HG03280 (cell line): Measurements from ENCODE around the gene GPRC5B.

ENCODE experiments used
- ATAC-seq: cut with Tn5 transposase; IDR thresholded peaks from one replicate; pipeline ENCODE4 v1.9.1; 2021; ENCODE audit warnings: mild to moderate bottlenecking, moderate library complexity; ENCODE audit not compliant: unreplicated experiment

Gene GPRC5B, protein sequence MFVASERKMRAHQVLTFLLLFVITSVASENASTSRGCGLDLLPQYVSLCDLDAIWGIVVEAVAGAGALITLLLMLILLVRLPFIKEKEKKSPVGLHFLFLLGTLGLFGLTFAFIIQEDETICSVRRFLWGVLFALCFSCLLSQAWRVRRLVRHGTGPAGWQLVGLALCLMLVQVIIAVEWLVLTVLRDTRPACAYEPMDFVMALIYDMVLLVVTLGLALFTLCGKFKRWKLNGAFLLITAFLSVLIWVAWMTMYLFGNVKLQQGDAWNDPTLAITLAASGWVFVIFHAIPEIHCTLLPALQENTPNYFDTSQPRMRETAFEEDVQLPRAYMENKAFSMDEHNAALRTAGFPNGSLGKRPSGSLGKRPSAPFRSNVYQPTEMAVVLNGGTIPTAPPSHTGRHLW

DNA sequence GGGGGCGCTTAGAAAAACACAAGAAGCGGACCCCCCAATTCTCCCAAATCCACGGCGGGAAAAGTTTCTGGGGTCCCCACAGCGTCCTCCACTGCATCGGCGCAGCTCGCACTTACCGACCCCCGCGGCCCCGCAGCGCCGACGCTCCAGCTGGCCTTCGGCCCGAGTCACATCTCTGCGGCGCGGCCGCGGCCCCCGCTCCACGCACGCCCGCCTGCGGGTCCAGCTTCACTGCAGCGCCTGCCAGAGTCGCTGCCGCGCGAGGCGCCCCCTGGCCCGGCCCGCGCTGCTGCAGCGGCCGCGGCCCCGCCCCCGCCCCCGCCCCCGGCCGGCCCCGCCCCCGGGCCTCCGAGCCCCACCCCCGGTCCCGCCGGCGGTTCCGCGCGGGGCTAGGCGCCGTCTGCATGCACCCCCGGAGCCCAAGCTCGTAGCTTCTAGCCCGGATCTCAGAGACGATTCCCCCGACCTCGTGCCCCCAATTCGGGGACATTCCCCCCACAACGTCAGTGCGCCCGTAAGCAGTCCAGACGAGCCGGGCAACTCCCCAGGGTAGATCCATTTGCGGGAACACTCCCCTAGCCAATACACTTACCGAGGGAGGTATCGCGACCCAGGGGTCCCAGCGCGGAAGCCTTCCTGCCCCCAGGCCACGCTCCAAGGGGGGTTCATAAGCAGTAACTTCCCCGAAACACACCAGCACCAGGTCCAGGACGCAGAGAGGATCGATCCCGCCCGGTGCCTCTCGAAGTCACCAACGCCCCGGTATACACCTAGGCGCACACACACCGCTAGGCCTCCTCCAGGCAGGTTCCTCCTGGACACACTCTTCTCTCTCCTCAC is at the start of gene GPRC5B:
Gene GPRC5B (minus strand): TSS at position 238 of the 840 bp plus-strand sequence. CDS start 12,003 bp downstream, outside the sequence.
- no peak for ATAC-seq

DNA sequence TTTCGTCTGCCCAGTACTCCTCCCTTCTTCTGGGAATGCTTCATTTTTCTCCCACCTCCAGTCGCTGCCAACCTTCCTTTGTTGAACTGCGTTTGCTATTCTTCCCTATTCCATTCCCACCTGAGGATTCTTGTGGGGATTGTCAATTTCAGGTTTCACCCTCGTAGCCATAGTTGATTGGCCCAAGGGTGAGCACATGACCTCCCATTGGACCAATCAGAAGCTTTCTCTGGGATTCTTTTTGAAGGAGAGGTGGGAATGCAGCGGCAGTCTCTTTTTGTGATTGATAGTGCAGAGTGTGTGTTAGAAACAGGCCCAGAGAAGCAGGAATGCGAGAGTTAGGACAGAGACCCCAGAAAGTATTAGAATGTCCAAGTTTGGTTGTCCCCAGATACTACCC is 49.1 kb upstream of the GPRC5B start:
- no peak for ATAC-seq

DNA sequence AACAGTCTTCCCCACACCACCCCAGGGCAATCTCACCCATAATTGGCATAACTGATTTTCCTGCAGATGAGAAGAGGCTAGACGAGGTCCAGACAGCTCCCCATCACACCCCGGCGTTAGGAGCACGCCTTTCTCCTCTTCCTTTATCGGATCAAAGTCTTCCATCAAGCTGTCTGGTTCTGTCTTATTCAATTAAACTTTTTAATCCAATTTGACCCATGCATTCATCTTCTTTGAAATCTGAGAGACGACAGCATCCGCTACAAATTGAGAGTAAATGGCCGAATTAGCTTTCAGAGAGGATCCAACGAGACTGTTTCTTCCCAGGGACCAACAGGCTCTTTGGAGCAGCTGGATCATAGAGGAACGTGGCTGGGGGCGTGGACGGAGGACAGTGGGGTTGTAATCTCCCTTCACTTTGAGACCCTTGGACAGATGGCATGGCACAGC is 44.4 kb upstream of the GPRC5B start:
- ATAC-seq: no peak

DNA sequence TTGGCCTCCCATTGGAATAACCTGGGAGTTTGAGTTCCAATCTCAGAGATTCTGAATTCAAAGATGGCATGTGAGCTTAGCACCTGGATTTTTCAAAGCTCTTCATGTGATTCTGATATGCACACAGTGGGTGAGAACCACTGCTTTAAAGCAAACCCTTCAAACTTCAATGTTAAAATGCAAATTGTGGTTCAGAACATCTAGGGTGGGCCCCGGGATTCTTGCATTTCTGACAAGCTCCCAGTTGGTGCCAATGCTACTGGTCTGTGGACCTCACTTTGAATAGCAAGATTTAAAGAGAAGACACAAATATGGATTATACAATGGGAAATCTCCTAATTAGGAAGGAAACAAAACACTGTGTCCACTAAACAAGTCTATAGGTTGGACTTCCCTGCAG is 43.8 kb upstream of the GPRC5B start:
- ATAC-seq: no peak

DNA sequence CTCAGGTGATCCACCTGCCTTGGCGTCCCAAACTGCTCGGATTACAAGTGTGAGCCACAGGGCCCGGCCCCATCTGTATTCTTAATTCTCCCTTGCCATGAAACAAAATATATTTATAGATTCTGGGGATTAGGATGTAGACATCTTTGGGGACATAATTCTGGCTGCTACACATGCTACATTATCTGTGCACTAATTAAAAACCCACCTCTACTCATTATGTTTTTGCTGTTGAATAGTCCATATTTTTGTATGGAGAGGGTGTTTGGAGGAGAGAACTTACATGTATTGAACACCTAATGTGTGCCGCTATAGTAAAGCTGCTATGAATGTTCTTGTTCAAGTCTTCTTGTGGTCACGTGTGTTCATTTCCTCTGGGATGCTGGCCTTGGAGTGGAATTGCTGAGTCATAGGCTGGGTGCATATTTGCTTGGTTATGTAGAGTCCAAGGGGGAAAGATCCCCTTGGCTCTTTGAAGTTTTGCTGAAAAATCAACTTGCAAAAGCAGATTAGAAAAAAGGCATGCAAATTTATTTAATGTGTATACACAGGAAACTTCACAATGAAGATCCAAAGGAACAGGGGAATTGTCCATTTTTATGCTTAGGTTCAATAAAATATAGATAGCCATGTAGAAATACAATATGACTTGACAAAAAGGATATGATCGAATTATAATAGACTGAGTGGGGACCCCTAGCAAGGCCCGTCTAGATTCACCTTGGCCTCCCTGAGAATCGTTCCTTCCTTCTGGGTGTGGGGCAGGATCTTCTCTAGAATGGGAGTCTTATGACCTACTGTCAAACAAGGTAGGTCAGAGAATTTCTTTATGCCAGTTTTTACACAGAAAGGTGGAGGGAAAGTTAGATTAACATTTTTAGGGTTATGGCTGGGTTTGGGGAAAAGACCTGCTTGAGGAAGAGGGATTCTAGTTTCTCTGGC is 42.1 kb upstream of the GPRC5B start:
- ATAC-seq: no peak

DNA sequence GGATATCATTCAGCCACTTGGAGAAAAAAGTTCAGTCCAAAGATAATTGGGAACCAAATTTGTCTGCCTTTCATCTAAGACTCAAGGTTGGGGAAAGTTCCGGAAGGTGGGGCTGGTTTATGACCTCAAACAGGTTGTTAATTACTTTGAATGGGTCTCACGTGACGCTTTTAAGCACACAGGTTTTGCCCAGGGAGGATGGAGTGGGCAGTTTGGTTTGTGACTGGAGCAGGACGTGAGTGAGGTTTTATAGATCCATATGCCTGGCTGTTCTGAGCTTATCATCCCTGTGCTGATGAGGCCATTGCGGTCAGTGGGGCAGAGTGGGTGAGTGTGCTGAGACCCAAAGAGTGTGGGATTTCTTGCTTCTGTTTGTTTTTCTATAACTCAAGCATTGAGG is 38.7 kb upstream of the GPRC5B start:
- no peak for ATAC-seq

DNA sequence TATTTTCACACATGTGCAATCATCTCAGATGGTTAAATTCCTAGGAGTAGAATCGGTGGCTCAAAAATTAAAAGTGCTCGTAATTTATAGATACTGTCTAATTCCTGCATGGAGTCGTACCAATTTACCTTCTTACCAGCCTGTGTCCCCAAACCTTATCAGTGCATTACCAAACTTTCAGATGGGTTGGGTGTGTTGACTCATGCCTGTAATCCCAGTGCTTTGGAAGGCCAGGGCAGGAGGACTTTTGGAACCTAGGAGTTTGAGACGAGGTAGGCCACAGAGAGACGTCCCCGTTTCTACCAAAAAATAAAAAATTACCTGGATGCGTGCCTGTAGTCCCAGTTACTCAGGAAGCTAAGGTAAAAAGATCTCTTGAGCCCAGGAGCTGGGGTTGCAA is 34.5 kb upstream of the GPRC5B start:
- ATAC-seq: no peak

DNA sequence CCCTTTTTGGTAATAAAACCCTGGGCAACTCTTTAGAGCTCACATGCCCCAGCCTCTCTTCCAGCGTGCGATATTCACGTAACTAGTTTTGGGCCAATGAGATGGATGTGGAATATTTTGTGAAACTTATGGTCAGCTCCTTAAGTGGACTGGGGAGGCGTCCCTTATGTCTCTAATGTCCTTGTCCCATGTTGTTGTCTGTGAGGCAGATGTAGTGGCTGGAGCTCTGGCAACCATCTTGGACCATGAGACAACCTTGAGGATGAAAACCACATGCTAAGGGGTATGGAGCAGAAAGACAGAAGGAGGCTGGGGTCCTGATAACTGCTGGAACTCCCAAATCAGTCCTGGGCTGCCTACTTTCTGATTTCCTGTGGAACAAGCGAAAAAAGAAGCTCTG is 31.4 kb upstream of the GPRC5B start:
- ATAC-seq: no peak

DNA sequence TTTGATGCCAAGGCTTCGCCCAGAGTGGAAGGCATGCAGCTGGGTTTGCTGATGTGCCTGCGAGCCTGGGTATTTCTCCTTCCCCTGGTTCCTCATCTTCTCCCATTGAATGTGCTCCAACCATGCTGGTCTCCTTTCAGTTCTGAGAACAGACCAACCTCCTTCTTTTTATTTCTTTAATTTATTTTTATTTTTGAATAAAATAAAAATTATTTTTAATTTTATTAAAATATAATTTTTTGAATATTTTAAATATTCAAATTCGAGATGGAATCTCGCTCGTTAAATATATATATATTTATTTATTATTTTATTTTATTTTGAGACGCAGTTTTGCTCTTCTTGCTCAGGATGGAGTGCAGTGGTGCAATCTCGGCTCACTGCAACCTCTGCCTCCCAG is 30.2 kb upstream of the GPRC5B start:
- no peak for ATAC-seq

DNA sequence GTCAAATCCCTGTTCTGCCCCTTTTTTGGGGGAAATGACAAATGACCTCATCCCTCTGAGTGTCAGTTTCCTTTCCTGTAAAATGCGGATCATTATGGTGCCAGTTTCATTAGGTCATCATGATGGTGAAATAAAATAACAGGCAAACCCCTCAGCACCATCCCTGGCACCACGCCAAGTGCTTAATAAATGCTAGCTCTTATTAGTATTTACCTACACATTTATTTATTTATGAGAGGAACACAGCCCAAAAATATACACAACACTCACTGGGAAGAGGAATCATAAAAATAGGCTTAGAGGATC is 28.6 kb upstream of the GPRC5B start:
- ATAC-seq: no peak

DNA sequence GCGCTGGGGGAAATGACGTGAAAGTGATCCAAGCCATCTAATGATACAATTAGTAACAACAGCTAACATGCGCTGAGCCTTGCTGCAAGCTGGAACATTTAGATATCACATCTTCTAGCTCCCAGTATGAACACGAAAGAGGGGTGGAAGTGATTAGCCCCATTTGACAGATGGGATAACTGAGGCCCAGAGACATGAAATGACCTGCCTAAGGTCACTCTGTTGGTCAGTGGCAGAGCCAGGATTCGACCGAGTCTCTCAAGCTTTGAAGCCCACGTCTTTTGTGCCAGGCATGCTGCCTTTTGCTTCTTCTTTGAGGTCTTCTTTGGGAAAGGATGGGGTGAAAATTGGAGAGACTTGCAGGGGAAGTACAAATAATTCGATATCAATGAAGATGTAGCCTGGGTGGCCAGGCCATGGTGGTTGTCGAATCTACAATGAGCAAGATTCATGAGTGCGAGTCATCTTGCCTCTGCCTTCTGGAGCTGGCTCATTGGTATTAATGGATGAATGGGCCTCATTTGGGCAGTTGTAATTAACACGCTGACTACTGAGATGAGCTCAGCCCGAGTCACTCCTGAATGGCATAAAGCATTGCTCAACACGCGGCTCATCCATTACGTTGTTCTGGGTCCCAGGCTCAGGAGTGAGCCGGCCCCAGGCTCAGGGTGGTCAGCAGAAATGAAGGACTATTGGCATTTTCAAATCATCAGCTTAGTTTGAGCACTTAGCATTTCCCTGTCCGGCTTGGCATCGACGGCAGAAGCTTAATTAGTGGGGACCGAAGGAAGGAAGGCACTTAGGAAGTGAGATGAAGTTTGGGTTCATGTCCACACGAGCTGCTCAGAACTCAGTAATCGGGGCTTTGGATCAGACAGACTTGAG is 28.0 kb upstream of the GPRC5B start:
- no peak for ATAC-seq

DNA sequence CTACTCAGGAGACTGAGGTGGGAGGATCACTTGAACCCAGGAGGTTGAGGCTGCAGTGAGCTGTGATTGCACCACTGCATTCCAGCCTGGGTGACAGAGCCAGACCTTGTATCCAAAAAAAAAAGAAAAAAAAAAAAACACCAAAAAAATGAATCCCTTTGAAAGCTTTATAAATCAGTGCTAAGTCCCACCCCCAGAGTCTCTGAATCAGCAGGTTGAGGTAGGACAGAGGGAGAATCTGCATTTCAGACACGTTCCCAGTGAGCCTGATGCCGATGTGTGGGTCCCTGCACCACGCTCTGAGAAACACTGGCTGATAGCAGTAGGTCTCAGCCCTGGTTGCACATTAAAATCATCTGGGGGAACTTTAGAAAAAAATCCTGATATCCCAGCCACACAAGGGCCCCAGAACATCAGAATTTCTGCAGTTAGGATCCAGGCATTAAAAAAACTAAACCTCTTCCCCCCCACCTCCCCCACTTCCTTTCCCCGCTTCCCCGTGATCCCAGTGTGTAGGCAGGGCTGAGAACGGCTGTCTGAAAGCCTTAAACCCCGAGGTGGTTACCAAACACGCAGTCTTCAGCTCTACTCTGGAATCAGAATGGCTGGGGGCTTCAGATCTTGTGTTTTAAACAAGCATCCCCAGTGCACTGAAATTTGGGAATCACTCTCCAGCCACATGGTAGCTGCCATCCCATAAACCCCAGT is 27.3 kb upstream of the GPRC5B start:
- ATAC-seq: no peak

DNA sequence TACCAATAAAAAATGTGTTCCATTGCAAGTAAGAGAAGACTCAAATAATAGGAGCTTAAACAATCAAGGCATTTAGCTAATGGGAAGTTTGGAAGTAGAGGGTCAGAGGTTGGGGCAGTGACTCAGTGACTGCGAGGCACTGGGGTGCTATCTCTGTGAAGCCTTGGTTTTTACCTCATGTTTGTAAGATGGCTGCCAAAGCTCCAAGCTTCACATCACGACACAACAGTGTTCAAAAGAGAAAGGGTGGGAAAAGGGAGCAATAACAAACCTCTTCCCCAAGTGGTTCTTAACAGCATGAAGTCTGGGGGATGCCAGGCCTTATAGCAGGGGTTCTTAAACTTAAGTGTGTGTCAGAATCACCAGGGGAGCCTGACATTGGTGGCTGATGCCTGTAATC is 26.6 kb upstream of the GPRC5B start:
- ATAC-seq: no peak

DNA sequence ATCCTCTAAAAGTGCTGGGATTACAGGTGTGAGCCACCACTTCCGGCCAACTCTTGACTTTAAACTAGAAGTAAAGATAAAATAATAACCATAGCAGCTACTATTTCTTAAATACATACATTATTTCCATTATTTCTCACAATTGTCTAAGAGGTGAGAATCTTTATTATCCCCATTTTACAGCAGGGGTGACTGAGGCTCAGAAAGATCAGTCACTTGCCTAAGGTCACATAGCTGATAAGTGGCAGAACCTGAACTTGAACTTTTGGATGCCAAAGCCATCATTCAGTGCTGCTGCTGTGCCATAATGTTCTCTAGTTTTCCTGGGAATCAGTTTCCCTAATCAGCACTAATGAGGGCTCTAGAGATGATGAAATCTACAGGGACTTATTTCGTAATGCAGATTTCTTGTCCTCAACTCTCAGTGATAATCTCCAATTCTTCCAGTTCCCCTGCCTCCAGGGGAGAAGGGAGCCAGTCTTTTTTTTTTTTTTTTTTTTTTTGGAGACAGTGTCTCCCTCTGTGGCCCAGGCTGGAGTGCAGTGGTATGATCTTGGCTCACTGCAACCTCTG is 25.2 kb upstream of the GPRC5B start:
- ATAC-seq: no peak

DNA sequence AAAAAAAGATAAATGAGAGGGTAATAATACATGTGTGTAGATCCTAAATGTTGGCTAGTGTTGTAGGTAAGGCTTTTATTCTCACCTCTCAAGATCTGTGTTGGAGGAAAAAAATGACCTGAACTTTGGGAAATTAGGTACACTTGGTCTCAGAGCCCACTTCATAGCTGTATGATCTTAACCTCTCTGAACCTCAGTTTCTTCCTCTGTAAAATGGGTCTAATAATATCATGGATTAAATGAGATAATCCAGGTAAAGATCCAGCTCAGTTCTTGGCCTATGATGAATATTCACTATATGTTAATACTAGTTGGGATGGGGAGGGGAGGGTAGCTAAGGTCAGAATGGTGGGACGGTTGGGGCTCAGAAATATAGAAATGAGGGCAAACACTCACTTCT is 24.3 kb upstream of the GPRC5B start:
- no peak for ATAC-seq

DNA sequence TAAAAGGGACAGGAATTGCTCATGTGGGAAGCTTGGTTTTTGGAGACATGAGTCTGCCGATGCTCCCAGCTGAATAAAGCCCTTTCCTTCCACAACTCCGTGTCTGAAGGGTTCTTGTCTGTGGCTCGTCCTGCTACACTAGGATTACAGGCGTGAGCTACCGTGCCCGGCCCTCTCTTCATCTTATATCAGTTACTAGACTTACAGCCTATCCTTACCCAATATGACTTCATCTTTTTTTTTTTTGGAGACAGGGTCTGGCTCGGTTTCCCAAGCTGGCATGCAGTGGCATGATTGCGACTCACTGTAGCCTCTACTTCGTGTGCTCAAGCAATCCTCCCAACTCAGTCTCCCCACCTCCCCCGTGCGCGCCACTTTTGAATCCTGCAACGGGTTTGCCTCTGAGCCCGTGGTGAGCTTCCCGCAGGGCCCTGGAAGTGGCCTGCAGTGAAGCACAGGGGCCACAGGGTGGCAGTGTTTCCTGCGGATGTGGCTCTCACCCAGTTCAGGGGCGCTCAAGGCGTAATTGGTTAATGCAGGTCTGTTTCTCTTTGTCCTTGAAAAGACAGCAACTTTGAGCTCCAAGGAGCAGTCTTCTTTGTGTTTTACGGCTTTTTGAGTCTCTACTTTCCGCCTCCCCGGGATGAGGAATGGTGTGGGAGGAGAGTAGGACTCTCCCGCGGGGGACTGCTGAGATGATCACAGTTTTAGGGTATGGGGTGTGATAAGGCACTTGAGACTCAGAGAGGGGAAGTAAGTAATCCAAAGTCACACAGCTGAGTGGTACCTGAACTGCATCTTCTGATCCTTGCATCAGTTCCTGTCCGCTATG is 22.7 kb upstream of the GPRC5B start:
- peak; percentile 50 for ATAC-seq

DNA sequence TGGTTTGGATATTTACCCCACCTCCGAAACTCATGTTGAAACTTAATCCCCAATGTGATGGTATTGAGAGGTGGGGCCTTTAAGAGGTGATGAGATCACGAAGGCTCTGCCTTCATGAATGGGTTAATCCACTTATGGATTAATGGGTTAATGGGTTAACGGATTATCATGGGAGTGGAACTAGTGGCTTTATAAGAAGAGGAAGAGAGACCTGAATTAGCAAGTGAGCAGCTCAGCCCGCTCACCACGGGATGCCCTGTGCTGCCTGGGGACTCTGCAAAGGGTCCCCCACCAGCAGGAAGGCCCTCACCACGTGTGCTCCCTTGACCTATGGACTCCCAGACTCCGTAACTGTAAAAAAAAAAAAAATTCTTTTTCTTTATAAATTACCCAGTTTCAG is 16.5 kb upstream of the GPRC5B start:
- ATAC-seq: no peak

DNA sequence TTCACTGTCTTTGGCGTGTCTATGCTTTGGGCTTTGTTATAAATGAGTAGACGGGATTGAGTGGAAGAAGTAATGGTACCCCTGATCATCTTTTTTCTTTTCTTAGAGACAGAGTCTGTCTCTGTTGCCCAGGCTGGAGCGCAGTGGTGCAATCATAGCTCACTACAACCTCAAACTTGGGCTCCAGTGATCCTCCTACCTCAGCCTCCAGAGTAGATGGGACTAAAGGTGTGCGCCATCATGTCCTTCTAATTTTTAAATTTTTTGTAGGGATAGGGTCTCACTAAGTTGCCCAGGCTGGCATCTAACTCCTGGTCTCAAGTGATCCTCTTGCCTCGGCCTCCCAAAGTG is 14.9 kb upstream of the GPRC5B start:
- no peak for ATAC-seq
